B cell (primary cell): ENCODE results near the gene CYFIP1.

Source experiments
- EZH2 ChIP-seq: IDR thresholded peaks from 2 replicates; pipeline ENCODE4 v1.6.1; 2012; ENCODE audit warnings: borderline replicate concordance, low read depth, mild to moderate bottlenecking, moderate library complexity, low read length; ENCODE audit not compliant: insufficient read depth, poor library complexity, severe bottlenecking
- TF ChIP-seq, protein P1 (sequence below): fragments of 200-600 bp; IDR thresholded peaks from one replicate; pipeline ENCODE4 v1.8.0; 2022; ENCODE audit warnings: antibody characterized with exemption, mild to moderate bottlenecking

DNA sequence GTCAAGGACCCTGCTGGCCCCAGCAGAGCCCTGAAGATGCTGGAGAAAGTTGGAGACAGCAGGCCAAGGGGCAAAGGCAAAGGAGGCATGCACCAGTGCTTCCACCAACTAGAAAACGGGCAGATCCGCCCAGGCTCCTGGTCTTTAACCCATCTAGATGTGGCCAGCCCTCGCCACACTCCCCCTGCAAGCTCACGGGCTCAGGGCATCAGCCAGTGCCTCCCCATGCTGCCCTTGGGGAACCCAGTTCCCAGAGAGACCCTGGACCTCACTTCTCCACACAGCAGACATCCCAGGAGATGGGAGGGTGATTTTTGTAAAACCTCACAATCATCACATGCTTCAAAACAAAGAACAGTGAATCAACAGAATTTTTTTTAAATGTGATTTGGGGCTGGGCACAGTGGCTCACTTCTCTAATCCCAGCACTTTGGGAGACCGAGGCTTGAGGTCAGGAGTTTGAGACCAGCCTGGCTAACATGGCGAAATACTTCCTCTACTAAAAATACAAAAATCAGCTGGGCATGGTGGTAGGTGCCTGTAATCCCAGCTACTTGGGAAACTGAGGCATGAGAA lies 24.5 kb downstream of the CYFIP1 start:
- TF ChIP-seq, protein P1, sequence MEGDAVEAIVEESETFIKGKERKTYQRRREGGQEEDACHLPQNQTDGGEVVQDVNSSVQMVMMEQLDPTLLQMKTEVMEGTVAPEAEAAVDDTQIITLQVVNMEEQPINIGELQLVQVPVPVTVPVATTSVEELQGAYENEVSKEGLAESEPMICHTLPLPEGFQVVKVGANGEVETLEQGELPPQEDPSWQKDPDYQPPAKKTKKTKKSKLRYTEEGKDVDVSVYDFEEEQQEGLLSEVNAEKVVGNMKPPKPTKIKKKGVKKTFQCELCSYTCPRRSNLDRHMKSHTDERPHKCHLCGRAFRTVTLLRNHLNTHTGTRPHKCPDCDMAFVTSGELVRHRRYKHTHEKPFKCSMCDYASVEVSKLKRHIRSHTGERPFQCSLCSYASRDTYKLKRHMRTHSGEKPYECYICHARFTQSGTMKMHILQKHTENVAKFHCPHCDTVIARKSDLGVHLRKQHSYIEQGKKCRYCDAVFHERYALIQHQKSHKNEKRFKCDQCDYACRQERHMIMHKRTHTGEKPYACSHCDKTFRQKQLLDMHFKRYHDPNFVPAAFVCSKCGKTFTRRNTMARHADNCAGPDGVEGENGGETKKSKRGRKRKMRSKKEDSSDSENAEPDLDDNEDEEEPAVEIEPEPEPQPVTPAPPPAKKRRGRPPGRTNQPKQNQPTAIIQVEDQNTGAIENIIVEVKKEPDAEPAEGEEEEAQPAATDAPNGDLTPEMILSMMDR, result no peak
- TF ChIP-seq EZH2, result no peak
